Activated CD8-positive, alpha-beta memory T cell treated with anti-CD3 and anti-CD28 coated beads, Interleukin-2, amount 50 U/mL, for 48 hours (primary cell): ENCODE results near the gene QPRT.
"Not testable (repeated sequence)": the region's sequence is repeated elsewhere in the genome, so short reads cannot be mapped to it uniquely, and the experiment has no call there.

Source experiments
- DNase-seq: peaks from one replicate; pipeline ENCODE4 v3.0.0-alpha.2; 2020

The QPRT gene

GRCh38 chr16:29663016-29663806 is 15.8 kb upstream of the QPRT start, which contains the start of gene SPN:
TSS of gene SPN (plus strand) at chr16:29663247. CDS start at chr16:29663729, 482 bp downstream.
- DNase-seq, result peak; percentile 73

GRCh38 chr16:29663807-29664090 is 15.2 kb upstream of the QPRT start:
- DNase-seq, result peak; percentile 73

- DNase-seq, result peak; percentile 76
These were observed 14.7 kb upstream of the QPRT start for GRCh38 chr16:29664091-29664921.

GRCh38 chr16:29665294-29666077 is 13.5 kb upstream of the QPRT start:
- peak; percentile 70 for DNase-seq

- DNase-seq, result not testable (repeated sequence)
These were observed 11.7 kb upstream of the QPRT start for GRCh38 chr16:29667322-29667610.

- no peak for DNase-seq
These were observed 11.2 kb upstream of the QPRT start for GRCh38 chr16:29667755-29668154.

- DNase-seq, result no peak
These were observed 10.7 kb upstream of the QPRT start for GRCh38 chr16:29668267-29668666.

GRCh38 chr16:29673501-29673900 is 5.5 kb upstream of the QPRT start:
- no peak for DNase-seq

- no peak for DNase-seq
These were observed 4.8 kb upstream of the QPRT start for GRCh38 chr16:29674188-29674587.

- DNase-seq, result no peak
These were observed 3.0 kb upstream of the QPRT start for GRCh38 chr16:29675811-29676643.

GRCh38 chr16:29676989-29677785 is 1.8 kb upstream of the QPRT start:
- no peak for DNase-seq

GRCh38 chr16:29680180-29680598 is 1.2 kb downstream of the QPRT start:
- DNase-seq, result no peak

- DNase-seq, result no peak
These were observed 4.6 kb downstream of the QPRT start for GRCh38 chr16:29683543-29684090.

GRCh38 chr16:29684679-29685078 is 5.7 kb downstream of the QPRT start:
- DNase-seq, result no peak

- no peak for DNase-seq
These were observed 7.9 kb downstream of the QPRT start for GRCh38 chr16:29686740-29687332.

GRCh38 chr16:29687755-29688154 is 8.8 kb downstream of the QPRT start:
- DNase-seq, result no peak

- DNase-seq, result no peak
These were observed 9.2 kb downstream of the QPRT start for GRCh38 chr16:29688172-29688571.

GRCh38 chr16:29689490-29690351 is 10.7 kb downstream of the QPRT start:
- DNase-seq, result not testable (repeated sequence)

GRCh38 chr16:29692606-29693005 is 13.6 kb downstream of the QPRT start:
- not testable (repeated sequence) for DNase-seq
